HG03378 (cell line): ENCODE data around the gene LTBR.

Experiments used
- ATAC-seq: cut with Tn5 transposase; IDR thresholded peaks from one replicate; pipeline ENCODE4 v1.9.1; 2021; ENCODE audit warnings: mild to moderate bottlenecking, moderate library complexity; ENCODE audit not compliant: unreplicated experiment

The LTBR gene

GRCh38 chr12:6367969-6368892, 15.7 kb upstream of the LTBR start:
- no peak for ATAC-seq

GRCh38 chr12:6368906-6369525, 14.9 kb upstream of the LTBR start:
- ATAC-seq: no peak

- ATAC-seq: no peak
Measured at GRCh38 chr12:6369916-6370575, 13.9 kb upstream of the LTBR start.

GRCh38 chr12:6370576-6370935, 13.4 kb upstream of the LTBR start:
- no peak for ATAC-seq

- ATAC-seq: no peak
Measured at GRCh38 chr12:6370994-6371754, 12.8 kb upstream of the LTBR start.

GRCh38 chr12:6372403-6373003, 11.5 kb upstream of the LTBR start:
- ATAC-seq: no peak

GRCh38 chr12:6373022-6373787, 10.8 kb upstream of the LTBR start:
- no peak for ATAC-seq

- no peak for ATAC-seq
Measured at GRCh38 chr12:6374028-6374785, 9.8 kb upstream of the LTBR start.

- ATAC-seq: no peak
Measured at GRCh38 chr12:6374786-6375160, 9.2 kb upstream of the LTBR start.

GRCh38 chr12:6375269-6376078, 8.5 kb upstream of the LTBR start, which contains the start of gene SCNN1A:
Gene SCNN1A, minus strand, starts transcription at chr12:6375563. Its CDS starts 780 bp downstream, at chr12:6374783.
- ATAC-seq: no peak

GRCh38 chr12:6376079-6376869, 7.7 kb upstream of the LTBR start:
- ATAC-seq: no peak

GRCh38 chr12:6376870-6377666, 6.9 kb upstream of the LTBR start:
- no peak for ATAC-seq

GRCh38 chr12:6377667-6377994, 6.3 kb upstream of the LTBR start:
- no peak for ATAC-seq

- no peak for ATAC-seq
Measured at GRCh38 chr12:6378709-6379472, 5.1 kb upstream of the LTBR start.

GRCh38 chr12:6380141-6381121, 3.5 kb upstream of the LTBR start:
- no peak for ATAC-seq
